Ovary (tissue), 3 donors: ENCODE measurements around the gene CRYBG1.

Experiments used
- EP300 ChIP-seq: sonication (generic); formaldehyde crosslinking; IDR thresholded peaks from one replicate; pipeline ENCODE4 v1.6.1; 2017; ENCODE audit warnings: antibody characterized with exemption
- TF ChIP-seq, protein P1 (sequence below), 3 donors: fragments of 450-650 bp in 2 of 3; fragments of 200-600 bp in 1 of 3; IDR thresholded peaks; one replicate each; pipeline versions ENCODE4 v1.5.1 to v1.8.0; 2016 to 2022; ENCODE audit warnings: antibody characterized with exemption in 3 of 3, mild to moderate bottlenecking in 1 of 3
- donor health status: DM: no; HTN: no; CAD: no.

DNA sequence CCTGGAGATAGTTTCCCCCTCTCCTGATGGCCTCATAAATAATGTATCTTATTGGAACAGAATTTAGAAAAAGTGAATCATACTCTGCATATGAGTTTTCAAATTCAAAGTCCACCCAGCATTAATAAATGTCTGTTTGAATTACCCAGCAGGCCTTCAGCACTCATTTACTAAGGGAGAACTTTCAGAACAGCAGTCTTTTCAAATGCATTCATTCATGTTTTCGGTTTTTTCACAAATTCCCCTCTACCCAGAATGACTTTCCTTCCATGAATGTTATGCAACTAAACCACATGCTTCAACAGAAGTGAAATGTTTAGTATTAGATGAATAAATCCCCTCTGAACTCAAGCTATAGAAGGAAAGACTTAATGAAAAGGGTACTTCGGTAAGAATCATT, 176.3 kb downstream of the CRYBG1 start:
- TF ChIP-seq, protein P1, sequence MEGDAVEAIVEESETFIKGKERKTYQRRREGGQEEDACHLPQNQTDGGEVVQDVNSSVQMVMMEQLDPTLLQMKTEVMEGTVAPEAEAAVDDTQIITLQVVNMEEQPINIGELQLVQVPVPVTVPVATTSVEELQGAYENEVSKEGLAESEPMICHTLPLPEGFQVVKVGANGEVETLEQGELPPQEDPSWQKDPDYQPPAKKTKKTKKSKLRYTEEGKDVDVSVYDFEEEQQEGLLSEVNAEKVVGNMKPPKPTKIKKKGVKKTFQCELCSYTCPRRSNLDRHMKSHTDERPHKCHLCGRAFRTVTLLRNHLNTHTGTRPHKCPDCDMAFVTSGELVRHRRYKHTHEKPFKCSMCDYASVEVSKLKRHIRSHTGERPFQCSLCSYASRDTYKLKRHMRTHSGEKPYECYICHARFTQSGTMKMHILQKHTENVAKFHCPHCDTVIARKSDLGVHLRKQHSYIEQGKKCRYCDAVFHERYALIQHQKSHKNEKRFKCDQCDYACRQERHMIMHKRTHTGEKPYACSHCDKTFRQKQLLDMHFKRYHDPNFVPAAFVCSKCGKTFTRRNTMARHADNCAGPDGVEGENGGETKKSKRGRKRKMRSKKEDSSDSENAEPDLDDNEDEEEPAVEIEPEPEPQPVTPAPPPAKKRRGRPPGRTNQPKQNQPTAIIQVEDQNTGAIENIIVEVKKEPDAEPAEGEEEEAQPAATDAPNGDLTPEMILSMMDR (IDR thresholded peaks at IDR 0.05): no peak
- no peak for TF ChIP-seq EP300
